HG02943 (cell line): ENCODE data around the gene PARN.
"Not testable (repeated sequence)": the region's sequence is repeated elsewhere in the genome, so short reads cannot be mapped to it uniquely, and the experiment has no call there.

Source experiments
- ATAC-seq: cut with Tn5 transposase; IDR thresholded peaks from one replicate; pipeline ENCODE4 v1.9.1; 2021; ENCODE audit warnings: mild to moderate bottlenecking, low read depth, moderate library complexity; ENCODE audit not compliant: unreplicated experiment

PARN gene

DNA sequence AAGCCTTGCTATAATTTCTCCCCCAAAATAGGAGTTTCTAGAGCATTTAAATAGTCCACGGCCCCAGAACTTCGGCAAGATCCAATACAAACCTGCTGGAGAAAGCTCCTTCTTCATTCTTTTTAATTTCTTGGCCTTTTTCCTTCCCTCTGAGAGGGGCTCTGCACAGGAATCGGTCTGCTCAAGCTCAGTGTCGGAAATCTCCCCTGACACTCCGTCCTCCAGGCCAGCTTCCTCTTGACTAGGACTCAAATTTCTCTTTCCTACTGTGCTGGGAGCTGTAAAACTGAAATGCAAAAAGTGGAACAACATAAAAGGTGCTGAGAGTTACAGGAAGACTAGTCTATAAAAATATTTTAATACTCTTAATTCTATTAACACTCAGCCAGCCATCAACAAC, 183.3 kb downstream of the PARN start:
- no peak for ATAC-seq

DNA sequence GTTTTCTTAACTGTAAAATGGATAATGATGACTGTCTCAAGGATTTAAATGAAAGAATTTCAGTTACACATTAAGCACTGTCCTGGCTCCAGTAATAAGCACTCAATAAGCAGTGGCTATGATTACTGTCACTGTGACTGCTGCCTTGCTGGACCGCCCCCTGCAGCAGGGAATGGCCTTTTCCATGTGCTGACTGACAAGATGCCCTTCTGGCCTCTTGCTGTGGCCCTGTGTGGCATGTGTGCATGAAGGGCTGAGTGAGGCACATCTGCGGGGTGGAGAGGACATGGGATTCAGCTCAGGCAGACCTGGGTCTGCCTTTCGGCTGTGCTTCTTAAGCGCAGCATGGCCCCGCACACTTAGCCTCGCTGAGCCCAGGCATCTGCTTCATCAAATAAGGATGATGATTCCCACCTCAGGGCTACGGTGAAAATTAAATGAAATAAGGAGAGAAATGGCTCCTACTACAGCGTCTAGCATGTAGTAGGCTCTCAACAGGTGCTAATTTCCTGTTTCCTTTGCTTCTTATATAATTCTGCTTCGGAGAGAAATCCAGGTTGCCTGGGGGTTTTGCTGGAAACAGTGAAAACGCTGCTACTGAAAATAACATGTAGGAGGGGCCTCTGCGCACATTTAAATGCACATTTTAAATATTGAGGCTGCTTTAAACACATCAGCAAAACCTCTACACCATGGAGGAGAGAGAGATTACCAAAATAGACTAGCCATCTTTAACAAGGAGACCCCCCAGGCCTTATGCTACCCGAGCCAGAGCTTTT, 183.9 kb downstream of the PARN start:
- ATAC-seq: no peak

DNA sequence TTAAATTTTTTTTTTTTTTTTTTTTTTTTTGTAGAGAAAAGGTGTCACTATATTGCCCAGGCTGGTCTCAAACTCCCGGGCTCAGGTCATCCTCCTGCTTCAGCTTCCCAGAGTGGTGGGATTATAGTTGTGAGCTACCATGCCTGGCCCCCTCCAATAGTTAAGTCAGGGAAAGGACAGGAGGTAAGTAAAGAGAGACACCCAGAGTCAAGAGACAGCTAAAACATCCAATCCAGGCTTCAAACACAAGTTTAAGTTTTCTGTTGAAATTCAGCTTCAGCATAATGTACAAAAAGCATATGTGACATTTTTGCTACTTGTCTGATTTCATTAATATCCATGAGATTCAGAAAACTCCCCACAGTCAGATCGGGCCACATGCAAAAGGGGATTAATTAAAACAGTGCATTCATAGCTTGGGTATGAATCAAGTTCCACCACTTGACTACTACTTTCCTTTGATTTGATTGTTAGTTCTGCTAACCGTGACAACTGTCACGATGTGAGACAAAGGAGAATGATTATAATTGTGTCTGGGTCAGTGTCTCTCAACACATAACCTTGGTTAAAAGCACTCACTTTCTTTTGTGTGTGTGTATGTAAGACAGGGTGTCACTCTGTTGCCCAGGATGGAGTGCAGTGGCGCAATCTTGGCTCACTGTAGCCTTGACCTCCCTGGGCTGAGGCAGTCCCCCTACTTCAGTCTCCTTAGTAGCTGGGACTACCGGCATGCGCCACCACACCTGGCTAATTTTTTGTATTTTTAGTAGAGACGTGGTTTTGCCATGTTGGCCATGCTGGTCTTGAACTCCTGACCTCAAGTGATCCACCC, 184.9 kb downstream of the PARN start:
- ATAC-seq: no peak

DNA sequence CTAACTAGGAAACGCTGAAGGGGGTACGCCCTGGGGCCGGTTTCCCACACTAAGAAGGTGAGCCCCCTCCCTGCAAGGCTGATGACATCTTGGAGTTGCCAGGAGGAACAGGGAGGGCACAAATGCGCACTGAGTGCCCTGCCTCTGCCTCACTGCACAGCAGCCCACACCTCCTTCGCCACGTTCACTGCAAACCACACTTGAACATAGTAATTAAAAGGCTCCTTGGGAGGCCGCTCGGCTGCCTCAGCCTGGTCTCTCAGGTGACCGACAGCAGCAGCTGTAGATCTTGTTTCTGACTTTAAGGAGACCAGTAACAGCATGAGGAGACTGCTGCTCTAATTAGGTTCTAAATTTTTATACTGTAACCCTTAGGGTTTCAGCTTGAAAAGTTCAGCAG, 188.5 kb downstream of the PARN start:
- not testable (repeated sequence) for ATAC-seq

DNA sequence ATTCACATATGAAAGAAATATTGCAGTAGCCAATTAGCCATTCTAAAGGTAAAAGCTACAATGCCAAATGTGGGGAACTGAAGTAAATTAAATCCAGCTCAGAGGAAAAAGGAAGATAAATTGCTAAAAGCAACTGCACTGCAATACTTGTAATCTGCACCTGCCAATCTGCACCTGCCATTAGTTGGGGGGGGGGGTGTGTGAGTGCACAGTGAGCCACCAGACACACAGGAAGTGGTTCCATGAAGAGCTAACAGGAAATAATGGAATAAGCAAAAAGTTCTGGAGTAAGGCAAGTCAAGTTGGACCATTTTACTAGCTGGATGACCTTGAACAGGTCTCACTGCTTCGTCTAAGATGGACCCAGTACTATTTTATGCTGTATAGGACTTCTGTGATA, 191.8 kb downstream of the PARN start:
- no peak for ATAC-seq

DNA sequence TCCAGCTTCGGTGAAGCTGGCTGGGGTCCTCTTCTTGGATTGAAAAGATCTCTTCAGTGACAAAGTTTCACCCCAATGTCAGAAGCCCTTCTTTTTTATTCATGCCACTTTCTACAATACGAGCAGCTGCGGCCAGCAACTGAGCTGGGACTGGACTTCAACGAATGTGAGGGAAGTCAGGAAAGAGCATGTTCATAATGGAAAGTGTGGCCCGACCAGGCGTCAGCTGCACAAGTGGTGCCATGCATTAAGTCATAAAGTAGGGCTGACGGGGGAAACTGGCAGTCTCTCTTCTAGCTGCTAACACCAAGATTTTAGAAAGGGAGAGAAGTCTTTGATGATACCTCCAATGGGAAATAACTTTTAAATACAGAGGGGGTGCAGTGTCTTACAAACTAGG, 192.6 kb downstream of the PARN start:
- ATAC-seq: no peak

DNA sequence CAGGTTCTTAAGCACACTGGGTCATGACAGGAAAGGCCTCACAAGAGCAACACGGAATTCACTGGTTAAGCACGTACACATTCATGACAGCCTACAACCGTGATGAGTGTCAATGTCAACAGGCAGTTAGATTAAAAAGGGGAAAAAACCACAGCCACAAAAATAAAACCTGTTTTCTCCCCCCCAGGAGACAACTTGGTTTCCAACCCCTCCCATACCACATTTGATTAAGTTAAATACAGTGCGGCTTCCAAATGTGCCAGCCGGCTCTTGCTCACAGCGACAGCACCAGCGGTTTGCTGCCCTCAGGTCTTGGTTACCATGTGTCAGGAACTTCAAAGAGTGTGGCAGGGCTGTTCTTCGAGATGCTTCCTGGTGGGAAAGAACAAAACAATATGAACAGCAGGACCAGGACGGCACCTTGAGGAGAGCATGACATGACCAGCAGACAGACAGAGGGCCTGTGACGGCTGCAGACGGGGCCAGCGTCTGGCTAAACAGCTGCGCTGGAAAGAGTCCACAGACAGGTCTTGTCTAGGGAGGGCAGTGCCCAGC, 193.6 kb downstream of the PARN start:
- no peak for ATAC-seq

DNA sequence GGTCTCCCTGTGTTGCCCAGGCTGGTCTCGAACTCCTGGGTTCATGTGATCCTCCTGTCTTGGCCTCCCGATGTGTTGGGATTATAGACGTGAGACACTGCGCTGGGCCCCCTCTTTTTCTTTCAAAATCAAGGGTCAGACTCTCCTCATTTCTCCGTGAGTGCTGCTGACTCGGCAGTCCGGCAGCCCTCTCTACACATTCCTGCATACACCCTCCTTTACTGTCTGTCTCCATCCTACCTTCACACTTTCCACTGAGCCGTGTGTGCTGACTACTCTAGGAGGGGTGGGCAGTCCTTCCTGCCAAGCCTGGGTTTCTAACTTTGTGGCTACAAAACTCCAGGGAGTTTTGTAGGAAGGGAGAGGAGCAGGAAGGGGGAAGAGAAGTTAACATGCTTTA, 195.2 kb downstream of the PARN start:
- no peak for ATAC-seq

DNA sequence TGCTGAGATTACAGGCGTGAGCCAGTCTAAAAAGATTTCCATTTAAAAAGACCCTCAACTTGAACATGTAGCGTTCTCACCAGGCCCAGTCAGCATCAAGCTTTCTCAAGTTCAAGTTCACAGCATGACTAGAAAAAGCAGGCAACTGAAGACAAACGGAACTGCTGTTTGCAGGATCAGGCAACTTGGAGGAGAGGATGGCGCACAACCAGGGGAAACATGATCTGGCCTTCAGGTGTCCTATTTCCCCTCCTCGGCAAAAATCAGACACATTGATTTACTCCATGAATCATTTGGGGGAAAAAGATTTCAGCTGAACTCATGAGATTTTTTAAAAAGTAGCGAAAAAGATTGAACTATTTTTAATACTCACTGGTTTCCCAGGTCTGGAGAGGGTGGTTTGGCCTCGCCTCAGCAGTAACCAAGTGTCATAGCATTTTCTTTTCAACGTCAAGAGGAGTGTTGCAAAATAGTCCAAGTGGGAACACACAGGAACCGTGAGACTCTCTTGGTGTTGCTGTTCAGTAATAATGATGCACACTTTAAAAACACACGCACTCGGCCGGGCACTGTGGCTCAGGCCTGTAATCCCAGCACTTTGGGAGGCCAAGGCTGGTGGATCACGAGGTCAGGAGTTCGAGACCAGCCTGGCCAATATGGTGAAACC, 201.0 kb downstream of the PARN start:
- ATAC-seq: not testable (repeated sequence)

DNA sequence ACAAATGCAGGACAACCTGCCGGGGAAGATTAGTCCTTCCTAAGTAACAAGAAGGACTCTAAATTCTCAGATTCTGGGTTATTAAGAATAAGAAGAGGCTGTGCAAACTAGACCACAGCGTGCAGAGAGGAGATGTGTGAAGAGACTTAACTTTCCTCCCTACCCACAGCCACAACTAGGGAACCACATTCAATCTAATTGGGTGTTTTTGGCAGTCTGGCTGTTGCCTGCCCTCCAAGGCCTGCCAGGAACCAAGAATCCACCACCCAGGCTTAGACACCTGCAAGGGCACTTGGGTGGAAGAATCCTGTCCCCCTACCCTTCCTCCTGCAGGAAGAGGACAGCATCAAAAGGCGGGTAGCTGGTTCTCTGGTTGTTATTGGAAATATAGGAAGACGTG, 202.0 kb downstream of the PARN start:
- ATAC-seq: no peak

DNA sequence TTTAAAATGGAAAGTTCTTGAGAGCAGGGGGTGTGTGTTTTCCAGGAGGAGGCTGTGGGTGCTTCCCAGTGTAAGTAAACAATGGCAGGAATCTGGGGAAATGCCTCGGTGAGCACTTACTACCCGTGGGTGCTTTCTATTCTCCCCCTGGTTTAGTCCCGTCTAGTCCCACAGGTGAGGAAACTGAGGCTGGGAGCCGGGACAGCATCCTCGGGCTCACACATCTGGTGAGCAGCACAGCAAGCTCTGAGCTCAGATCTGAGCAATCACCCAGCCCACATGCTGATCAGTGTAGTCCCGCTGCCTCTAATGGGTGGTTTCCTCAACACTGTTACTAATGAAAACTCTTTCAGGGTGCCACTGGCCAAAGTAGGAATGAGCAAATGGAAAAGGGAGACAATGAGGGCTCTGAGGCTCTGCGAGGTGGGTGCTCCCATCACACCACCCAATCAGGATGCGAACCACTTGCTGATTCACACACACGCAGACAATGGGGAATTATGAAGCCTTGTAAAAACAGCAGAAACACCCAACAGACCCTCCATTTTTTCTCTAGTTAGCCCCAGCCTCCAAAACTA, 202.6 kb downstream of the PARN start:
- no peak for ATAC-seq

DNA sequence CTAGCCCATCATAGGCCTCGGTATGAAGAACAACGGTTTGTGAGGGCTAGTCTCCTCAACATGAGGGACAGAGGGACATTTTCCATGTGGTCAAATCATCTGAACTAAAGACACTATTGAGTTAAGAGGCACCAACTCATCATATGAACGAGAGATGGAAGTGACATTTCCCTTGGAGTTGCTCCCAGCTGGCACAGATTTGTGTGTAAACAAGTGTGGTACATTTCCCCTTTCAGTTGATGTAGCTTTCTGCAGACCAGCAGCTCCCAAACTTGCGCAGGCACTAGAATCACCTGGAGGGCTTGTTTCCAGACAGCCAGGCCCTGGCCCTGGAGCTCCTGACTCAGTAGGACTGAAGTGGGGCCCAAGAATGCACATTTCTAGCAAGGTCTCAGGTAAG, 205.5 kb downstream of the PARN start:
- ATAC-seq: no peak

DNA sequence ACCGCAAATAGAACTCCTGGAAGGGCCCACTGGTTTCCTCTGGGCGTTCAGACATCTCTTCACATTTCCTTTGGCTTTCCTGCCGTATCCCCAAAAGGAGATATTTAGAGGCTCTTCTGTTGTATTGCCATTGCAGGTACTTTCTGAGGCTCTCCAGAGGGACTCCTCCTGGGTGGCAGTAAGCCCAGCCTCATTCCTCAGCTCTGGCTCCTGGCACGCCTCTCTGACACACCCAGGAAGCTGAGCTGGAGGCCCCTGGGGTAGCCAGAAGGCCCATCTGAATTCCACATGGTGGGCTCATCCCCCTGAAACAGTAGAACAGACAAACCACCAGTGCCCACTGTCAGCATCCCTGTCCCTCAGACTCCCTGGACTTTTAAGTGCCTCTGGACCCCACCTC, 206.7 kb downstream of the PARN start:
- no peak for ATAC-seq

DNA sequence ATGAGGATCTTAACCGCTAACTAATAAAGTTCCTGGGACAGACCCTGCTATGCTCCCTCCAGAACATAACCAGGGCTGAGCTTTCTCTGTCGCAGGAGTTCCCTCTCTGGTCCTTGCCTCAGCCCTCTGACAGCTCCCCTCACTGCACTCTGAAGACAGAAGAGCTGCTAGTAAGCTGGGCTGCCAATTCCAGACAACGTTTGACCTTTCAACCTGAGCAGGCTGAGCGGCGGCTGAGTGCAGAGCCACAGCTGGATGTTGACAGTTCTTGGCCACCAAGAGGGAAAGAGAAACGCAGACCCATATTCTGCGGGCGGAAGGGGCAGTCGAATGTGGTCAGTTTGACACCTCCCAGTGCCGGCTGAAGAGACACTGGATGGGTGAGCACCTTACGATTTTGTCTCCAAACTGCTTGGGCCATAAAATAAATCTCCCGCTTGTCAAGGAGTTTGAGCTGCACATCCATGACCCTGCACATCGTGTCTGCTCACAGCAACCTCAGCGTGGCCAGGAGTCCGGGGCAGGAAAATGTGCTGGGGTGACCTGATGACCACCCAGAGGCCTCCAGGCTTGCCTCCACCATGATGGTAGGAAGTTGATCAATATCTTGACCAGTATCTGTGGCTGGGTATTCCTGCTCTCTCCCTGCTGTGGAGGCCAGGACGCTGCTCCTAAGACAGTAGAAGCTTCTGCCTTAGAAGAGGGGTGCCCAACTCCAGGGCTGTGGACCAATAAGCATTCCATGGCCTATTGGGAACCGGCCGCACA, 209.2 kb downstream of the PARN start:
- ATAC-seq: no peak

DNA sequence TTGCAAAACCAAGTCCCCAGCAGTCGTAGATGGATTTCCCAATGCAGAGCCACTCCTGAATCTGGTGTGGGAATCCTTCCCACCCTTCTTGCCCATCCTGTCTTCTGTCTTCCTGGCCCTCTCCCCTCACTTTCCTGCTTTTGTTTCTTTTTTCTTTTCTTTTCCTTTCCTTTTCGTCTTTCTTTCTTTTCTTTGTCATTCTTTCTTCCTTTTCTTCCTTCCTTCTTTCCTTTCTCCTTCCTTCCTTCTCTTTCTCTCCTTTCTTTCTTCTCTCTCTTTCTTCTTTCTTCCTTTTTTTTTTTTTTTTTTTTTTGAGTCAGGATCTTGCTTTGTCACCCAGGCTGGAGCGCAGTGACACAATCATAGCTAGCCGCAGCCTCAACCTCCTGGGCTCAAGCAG, 209.8 kb downstream of the PARN start:
- ATAC-seq: not testable (repeated sequence)

DNA sequence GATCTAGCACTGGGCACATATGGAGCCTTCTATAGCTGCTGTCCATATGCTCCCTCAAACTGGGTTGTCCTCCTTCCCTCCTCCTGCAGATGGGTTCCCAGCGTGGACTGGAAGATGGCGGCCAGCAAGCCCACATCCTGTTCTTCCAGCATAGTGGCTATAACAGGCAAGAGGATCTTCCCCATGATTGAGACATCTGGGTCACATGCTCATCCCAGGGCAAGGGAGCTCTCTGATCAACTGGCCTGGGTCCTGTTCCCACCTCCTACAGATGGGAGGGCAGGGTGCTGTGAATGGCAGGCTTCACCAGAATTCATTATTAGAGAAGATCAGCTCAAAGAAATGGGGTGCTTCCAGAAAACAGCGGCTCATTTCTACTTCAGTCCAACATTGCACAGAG, 210.2 kb downstream of the PARN start:
- ATAC-seq: no peak

DNA sequence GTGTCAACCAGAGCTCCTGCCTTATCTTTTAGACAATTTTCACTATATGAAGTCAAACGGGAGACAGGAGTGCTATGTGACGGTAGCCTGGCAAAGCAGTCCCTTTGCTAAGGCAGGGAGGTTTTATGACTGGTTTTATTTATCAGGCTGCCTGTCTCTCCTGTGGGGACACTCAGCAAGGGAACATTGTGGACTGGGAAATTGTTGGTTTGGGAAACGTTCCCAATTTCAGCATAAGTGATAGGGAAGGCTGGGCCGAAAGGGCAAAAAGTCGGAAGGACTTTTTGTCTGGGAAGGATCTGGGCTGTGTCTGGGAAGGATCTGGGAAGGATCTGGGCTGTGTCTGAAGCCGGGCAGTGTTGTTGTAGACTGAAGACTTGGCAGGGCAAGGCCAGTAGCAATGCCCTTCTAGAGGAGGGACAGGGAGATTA, 211.2 kb downstream of the PARN start:
- ATAC-seq: no peak

DNA sequence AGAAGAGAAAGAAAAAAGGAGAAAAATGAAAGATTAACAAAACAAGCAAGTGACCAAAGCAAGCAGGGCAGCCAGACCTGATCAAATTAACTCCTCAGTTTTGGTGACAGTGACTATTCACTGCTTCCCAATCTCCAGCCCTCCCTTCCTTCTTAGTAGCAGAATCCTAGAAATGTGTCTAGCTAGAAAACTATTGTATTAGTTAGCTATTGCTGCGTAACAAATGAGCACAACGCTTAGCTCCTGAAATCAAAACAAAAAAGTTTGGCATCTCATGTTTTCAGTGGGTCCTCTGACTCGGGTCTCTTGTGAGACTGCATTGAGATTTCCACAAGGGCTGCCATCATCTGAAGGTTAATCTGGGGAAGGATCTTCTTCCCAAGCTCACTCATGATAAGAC, 213.9 kb downstream of the PARN start:
- no peak for ATAC-seq

DNA sequence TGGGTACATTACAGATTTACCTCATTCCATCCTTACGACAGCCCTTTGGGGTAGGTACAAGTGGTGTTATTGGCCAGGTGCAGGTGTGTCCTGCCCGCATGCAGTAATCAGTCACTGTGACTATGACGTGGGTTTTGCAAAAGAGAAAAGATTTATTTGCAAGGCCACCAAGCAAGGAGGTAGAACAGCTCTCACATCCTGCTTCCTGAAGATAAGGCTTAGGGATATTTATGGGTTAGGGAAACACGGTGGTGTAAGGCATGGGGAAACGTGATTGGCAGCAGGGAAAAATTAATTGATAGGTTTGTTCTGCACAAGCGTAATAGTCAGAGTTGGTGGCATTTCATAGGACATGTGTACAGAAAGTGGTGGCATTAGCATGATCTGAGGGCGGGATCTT, 214.8 kb downstream of the PARN start:
- ATAC-seq: no peak

DNA sequence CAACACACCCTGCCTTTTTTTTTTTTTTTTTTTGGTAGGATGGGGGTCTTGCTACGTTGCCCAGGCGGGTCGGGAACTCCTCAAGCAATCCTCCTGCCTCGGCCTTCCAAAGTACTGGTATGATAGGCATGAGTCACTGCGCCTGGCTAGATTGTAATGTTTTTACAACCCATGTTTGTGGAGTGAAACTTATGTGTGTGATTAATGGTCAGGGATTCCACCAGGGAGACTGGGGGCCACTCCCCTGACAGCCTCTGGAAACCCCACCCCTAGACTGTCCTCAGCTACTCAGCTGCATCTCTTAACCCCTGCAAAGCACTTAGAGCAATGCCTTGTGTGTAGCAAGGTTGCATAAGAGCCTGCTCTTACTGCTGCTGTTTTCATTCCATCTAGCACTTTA, 220.5 kb downstream of the PARN start:
- no peak for ATAC-seq
